ENCODE data around the gene CWC22.

GRCh38 chr2:180033993-180034894, 27.1 kb upstream of the CWC22 start:
- TF ChIP-seq, protein P1, sequence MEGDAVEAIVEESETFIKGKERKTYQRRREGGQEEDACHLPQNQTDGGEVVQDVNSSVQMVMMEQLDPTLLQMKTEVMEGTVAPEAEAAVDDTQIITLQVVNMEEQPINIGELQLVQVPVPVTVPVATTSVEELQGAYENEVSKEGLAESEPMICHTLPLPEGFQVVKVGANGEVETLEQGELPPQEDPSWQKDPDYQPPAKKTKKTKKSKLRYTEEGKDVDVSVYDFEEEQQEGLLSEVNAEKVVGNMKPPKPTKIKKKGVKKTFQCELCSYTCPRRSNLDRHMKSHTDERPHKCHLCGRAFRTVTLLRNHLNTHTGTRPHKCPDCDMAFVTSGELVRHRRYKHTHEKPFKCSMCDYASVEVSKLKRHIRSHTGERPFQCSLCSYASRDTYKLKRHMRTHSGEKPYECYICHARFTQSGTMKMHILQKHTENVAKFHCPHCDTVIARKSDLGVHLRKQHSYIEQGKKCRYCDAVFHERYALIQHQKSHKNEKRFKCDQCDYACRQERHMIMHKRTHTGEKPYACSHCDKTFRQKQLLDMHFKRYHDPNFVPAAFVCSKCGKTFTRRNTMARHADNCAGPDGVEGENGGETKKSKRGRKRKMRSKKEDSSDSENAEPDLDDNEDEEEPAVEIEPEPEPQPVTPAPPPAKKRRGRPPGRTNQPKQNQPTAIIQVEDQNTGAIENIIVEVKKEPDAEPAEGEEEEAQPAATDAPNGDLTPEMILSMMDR (IDR thresholded peaks at IDR 0.05): no peak
- TF ChIP-seq NFE2L1 (CRISPR knock-in tag; IDR thresholded peaks at IDR 0.05): no peak
- no peak for TF ChIP-seq ZNF263 (CRISPR knock-in tag; IDR thresholded peaks at IDR 0.05; ENCODE audit: low read depth)
- no peak for TF ChIP-seq ELF4 (CRISPR knock-in tag; IDR thresholded peaks at IDR 0.05; ENCODE audit: low read depth)
- no peak for TF ChIP-seq IRF2 (CRISPR knock-in tag; IDR thresholded peaks at IDR 0.05; ENCODE audit: borderline replicate concordance, low read depth)
- no peak for TF ChIP-seq ATF2 (CRISPR knock-in tag; IDR thresholded peaks at IDR 0.05; ENCODE audit: borderline replicate concordance, low read depth)
- TF ChIP-seq NFYB (CRISPR knock-in tag; conservative IDR thresholded peaks at IDR 0.05; ENCODE audit: low read depth): no peak
- TF ChIP-seq, protein P2, sequence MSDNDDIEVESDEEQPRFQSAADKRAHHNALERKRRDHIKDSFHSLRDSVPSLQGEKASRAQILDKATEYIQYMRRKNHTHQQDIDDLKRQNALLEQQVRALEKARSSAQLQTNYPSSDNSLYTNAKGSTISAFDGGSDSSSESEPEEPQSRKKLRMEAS (CRISPR knock-in tag; IDR thresholded peaks at IDR 0.05): peak; percentile 29; the same call in 1 of the 2 replicates
- no peak for TF ChIP-seq ZNF121 (CRISPR knock-in tag; IDR thresholded peaks at IDR 0.05)
- TF ChIP-seq JUN (CRISPR knock-in tag; IDR thresholded peaks at IDR 0.05): no peak
- TF ChIP-seq ZNF671 (CRISPR knock-in tag; IDR thresholded peaks at IDR 0.05): no peak
- TF ChIP-seq, protein P3, sequence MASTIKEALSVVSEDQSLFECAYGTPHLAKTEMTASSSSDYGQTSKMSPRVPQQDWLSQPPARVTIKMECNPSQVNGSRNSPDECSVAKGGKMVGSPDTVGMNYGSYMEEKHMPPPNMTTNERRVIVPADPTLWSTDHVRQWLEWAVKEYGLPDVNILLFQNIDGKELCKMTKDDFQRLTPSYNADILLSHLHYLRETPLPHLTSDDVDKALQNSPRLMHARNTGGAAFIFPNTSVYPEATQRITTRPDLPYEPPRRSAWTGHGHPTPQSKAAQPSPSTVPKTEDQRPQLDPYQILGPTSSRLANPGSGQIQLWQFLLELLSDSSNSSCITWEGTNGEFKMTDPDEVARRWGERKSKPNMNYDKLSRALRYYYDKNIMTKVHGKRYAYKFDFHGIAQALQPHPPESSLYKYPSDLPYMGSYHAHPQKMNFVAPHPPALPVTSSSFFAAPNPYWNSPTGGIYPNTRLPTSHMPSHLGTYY (CRISPR knock-in tag; IDR thresholded peaks at IDR 0.05): no peak
- no peak for TF ChIP-seq ATF1 (CRISPR knock-in tag; IDR thresholded peaks at IDR 0.05)
- TF ChIP-seq, protein P4, sequence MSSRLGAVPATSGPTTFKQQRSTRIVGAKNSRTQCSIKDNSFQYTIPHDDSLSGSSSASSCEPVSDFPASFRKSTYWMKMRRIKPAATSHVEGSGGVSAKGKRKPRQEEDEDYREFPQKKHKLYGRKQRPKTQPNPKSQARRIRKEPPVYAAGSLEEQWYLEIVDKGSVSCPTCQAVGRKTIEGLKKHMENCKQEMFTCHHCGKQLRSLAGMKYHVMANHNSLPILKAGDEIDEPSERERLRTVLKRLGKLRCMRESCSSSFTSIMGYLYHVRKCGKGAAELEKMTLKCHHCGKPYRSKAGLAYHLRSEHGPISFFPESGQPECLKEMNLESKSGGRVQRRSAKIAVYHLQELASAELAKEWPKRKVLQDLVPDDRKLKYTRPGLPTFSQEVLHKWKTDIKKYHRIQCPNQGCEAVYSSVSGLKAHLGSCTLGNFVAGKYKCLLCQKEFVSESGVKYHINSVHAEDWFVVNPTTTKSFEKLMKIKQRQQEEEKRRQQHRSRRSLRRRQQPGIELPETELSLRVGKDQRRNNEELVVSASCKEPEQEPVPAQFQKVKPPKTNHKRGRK (CRISPR knock-in tag; IDR thresholded peaks at IDR 0.05; ENCODE audit: borderline replicate concordance): no peak

Measured in WTC11 (cell line).